ENCODE results near the gene ABO.

DNA sequence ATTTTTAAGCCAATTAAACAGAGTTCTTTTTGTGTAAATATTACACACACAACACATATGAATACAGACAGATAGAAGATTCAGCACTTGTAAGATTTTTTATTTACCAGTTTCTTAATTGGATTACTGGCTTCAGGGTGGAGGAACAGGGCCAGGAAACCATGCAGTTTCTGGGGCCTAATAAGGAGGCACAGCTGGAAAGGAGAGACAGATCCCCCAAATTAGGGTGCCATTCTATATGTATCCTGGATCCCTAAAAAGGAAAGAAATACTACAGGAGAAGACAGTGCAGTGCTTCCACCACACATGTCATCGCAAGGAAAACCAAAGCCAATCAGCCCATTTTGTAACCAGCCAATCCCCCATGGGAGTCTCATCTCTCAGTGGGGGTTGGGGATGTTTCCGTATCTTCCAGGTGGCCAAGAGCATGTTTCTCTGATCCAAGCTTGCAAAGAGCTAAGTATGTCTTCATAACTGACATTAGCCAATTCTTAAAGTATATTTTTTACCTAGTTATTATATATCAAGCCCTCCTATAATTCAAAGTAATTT, 15.8 kb upstream of the ABO start:
- TF ChIP-seq POLR2A (IDR thresholded peaks at IDR 0.05) (no peak), POLR2AphosphoS5 (IDR thresholded peaks at IDR 0.05) (no peak)
- TF ChIP-seq, protein P1, sequence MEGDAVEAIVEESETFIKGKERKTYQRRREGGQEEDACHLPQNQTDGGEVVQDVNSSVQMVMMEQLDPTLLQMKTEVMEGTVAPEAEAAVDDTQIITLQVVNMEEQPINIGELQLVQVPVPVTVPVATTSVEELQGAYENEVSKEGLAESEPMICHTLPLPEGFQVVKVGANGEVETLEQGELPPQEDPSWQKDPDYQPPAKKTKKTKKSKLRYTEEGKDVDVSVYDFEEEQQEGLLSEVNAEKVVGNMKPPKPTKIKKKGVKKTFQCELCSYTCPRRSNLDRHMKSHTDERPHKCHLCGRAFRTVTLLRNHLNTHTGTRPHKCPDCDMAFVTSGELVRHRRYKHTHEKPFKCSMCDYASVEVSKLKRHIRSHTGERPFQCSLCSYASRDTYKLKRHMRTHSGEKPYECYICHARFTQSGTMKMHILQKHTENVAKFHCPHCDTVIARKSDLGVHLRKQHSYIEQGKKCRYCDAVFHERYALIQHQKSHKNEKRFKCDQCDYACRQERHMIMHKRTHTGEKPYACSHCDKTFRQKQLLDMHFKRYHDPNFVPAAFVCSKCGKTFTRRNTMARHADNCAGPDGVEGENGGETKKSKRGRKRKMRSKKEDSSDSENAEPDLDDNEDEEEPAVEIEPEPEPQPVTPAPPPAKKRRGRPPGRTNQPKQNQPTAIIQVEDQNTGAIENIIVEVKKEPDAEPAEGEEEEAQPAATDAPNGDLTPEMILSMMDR (IDR thresholded peaks at IDR 0.05), result no peak

All from suprapubic skin (tissue), 4 donors.